Stimulated activated CD4-positive, alpha-beta T cell treated with anti-CD3 and anti-CD28 coated beads, Interleukin-15, amount 100 ng/mL, for 24 hours (primary cell): Measurements from ENCODE around the gene GALNTL6.

Experiments used
- DNase-seq: peaks from one replicate; pipeline ENCODE4 v3.0.0-alpha.2; 2020

GALNTL6 gene

GRCh38 chr4:172009446-172010230, 196.4 kb downstream of the GALNTL6 start:
- DNase-seq = no peak

DNA sequence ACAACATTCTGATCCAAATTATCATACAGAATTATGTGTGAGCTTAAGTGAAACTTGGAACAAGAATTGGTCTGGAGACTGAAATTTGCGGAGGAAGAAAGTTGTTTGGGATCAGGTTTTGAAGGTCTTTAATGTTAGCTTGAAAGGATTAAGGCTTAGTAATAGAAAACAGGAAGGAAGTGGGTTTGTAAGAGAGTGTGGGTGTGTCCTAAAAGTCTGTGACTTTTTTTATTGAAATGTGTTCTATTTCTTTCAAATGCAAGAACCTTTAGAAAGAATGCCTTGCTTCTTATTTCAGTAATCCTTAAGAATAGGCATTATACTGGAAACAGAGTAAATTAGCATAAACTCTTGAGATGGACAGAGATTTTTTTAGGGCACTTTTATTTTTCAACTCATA, 198.0 kb downstream of the GALNTL6 start:
- no peak for DNase-seq

- DNase-seq = no peak
Observed at GRCh38 chr4:172018358-172018757, 205.2 kb downstream of the GALNTL6 start.

DNA sequence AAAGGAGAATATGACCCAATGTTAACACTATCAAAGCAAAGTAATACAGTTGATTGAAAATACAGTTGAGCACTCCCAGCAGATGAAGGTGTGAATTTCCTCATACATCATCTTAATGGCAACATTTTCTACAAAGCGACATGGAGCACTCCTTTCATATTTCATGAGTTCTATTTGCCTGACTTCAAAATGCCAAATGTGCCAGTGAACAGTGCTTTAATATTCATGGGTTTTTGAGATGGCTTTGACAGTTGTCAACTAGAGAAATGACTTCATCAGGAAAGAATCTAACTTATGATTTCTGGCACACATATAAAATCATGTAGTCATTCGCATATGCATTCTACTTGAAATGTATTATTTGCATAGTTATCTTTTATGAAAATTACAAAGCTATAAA, 222.4 kb downstream of the GALNTL6 start:
- no peak for DNase-seq

DNA sequence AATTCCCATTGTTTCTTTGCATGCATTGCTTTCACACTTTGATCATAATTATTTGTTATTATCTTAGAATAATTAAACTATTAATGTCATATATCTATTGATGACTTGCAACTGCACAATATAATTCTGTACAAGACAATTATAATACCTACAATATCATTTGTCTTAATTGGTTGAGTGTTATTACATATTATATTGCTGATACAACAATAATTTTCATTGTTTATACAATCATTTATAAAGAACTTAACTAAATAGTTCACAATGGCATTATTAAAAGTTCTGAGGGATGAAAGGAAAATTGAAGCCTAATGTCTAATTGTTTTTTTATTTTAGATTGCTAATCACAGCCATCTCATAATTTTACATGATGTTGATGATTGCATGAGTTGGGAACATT, 227.6 kb downstream of the GALNTL6 start:
- DNase-seq = no peak

DNA sequence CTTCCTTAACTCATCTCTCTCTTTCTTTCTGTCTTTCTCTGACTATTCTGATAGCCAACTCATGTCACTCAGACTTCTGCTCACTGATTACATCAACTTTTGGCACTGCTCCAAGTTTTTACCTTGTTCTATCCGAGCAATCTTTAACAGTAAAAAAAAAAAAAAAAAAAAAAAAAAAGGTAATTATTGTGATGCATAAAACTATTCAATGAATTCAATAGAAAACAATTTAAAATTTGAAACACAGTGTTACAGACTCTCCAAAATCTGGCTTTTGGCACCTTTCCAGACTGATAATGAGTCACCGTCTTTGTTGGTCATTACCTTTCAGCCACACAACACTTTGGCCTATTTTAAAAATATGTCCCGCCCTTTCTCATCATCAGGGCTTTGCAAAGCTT, 229.5 kb downstream of the GALNTL6 start:
- DNase-seq = no peak

GRCh38 chr4:172045981-172046380, 232.8 kb downstream of the GALNTL6 start:
- DNase-seq = no peak

GRCh38 chr4:172048666-172049065, 235.5 kb downstream of the GALNTL6 start:
- DNase-seq = no peak

DNA sequence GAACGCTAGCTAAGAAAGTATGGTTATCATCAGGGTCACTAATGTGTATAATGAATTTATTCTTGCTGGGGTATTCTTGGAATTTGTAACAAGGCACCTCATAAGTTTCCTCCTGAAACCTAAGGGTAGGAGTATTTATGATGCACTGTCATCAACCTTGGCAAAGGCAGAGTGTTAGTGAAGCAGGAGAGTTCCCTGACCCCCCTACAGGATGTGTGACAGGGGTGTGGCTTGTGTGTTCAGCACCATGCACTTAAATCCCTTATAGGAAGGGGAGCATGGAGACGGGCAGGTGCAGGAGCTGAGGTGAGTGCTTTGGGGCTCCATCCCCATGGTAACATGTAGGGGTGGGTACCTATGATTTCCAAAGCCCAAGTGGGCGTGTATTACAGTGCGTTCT, 237.7 kb downstream of the GALNTL6 start:
- no peak for DNase-seq

- no peak for DNase-seq
Observed at GRCh38 chr4:172055046-172055445, 241.8 kb downstream of the GALNTL6 start.

DNA sequence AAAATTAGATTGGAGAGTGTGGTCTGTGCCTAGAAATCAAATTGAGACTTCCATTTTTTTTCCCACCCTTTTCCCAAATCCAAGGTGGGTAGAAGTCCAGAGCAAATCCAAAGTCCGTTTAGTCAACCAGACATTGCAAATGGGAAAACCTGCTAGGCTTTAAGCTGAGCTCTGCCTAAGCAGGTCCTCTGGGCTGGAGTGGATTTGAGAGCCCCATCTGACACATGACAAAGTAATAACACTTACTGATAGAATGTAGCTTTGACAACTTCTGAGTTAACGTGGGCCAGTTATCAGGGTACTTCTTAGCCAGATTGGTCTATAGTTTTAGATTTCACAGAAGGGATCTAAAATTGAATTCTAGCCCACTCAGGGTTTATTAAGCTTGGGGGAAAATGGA, 242.3 kb downstream of the GALNTL6 start:
- DNase-seq = no peak

DNA sequence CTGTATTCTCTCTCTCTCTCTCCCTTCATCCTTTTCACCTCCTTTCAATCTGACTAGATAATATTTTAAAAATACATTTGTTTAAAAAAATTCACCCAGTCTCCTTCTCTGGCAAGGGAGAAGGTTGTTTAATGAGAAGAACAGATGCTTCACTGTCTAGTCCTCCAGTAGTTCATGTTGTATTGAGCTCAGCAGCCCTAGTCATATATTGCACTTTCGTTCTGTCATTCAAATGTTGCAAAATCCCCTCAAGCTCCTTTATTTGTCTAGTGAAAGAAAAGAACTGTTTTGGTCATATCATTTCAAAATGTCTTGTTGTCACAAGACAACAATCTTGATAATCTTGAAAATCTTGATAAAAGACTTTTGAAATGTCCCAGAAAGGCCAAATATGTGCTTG, 248.0 kb downstream of the GALNTL6 start:
- DNase-seq = no peak

GRCh38 chr4:172068506-172068905, 255.3 kb downstream of the GALNTL6 start:
- no peak for DNase-seq

GRCh38 chr4:172073590-172073989, 260.4 kb downstream of the GALNTL6 start:
- no peak for DNase-seq

- DNase-seq = no peak
Observed at GRCh38 chr4:172083272-172083671, 270.1 kb downstream of the GALNTL6 start.

GRCh38 chr4:172088556-172088955, 275.4 kb downstream of the GALNTL6 start:
- no peak for DNase-seq

GRCh38 chr4:172095161-172095560, 282.0 kb downstream of the GALNTL6 start:
- no peak for DNase-seq

DNA sequence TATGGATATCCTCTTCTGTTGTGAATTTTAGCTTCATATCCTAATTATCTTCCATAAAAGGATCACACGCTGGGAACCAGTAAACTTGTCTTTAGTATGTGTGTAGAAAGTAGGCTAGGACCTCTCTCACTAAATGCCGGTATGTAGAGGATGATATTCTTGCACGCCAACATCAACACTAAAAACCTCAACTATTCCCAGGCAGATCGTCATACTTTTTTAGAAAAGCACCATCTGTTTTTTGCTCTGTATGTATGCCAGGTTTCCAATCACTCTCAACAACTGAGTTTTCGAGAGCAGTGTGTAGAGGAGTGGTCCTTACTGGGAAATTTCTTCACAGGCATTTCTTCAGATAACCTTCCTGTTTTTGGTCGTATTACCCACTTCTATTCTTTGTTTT, 283.6 kb downstream of the GALNTL6 start:
- no peak for DNase-seq

GRCh38 chr4:172099376-172099775, 286.2 kb downstream of the GALNTL6 start:
- DNase-seq = no peak

DNA sequence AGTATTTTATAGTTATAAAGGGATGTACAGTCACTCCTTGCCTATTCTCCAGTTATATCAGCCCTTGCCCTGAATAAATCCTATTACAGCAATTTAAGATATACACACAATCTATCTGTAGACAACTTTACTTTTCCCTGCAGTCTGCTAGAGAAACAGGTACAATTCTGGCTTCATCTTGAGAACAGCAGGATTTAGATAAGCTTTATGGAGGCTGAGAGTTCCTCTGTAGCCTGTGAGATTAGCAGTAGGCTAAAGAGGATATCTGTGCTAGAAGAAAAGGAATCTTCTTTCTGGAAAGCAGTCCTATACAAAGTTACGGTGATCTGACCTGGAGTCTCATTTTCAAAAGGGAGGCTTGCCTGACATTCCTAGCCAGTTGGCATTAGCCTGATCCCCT, 290.3 kb downstream of the GALNTL6 start:
- no peak for DNase-seq

DNA sequence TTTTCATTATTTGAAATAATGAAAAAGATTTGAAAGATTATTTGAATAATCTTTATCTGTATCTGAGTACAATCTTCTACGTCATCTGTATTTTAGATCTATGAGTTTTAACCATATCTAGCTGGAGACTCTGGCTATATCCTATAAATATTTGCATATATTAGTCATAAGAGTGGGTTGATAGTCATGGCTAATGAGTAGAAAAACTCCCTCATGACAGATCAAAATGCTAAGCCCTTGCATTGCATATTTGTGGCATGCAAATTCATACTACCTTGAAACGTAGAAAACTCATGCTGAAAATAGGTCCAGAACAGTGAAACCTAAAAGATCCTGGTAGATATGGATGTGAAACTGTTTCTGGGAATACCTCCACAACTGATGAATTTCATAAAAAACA, 291.3 kb downstream of the GALNTL6 start:
- no peak for DNase-seq

GRCh38 chr4:172105918-172106317, 292.7 kb downstream of the GALNTL6 start:
- no peak for DNase-seq

- no peak for DNase-seq
Observed at GRCh38 chr4:172109466-172109865, 296.3 kb downstream of the GALNTL6 start.

- no peak for DNase-seq
Observed at GRCh38 chr4:172124656-172125308, 311.6 kb downstream of the GALNTL6 start.

- DNase-seq = no peak
Observed at GRCh38 chr4:172125443-172125842, 312.2 kb downstream of the GALNTL6 start.
